Activated CD8-positive, alpha-beta T cell treated with anti-CD3 and anti-CD28 coated beads, Interleukin-2, amount 10 ng/mL, durations not matched to agents 7 days and 5 days (primary cell): ENCODE results near the gene TSHZ3. TPM values are rescaled to one million over a fixed set of nuclear protein-coding genes. Genes with fewer than 3 reads are reported as not detected.

ENCODE experiments used
- ATAC-seq: fragments of 150-1000 bp; cut with Tn5 transposase; one replicate; pipeline ENCODE4 v1.10.0; 2021; ENCODE audit warnings: moderate library complexity
- CTCF ChIA-PET: fragments of 350-600 bp; sonication (Branson Sonifier 250); formaldehyde crosslinking; loops from one replicate; lab custom pipeline; 2021; ENCODE audit warnings: antibody characterized with exemption; lab: Charles Lee
- POLR2A ChIA-PET: fragments of 350-600 bp; sonication (Branson Sonifier 250); formaldehyde crosslinking; loops from one replicate; lab custom pipeline; 2021; ENCODE audit warnings: antibody characterized with exemption; lab: Charles Lee
- DNase-seq: peaks from one replicate; pipeline ENCODE4 v3.0.0-alpha.2; 2020
- H3K27ac Mint-ChIP-seq: one replicate; pipeline ENCODE4 v1.8.0; 2021; ENCODE audit warnings: mild to moderate bottlenecking, mixed read lengths
- H3K27me3 Mint-ChIP-seq: one replicate; pipeline ENCODE4 v1.8.0; 2021; ENCODE audit warnings: low read depth, mixed read lengths
- H3K36me3 Mint-ChIP-seq: one replicate; pipeline ENCODE4 v1.8.0; 2021; ENCODE audit warnings: low read depth, mixed read lengths
- H3K4me1 Mint-ChIP-seq: one replicate; pipeline ENCODE4 v1.8.0; 2021; ENCODE audit warnings: low read depth, mixed read lengths
- H3K4me3 Mint-ChIP-seq: one replicate; pipeline ENCODE4 v1.8.0; 2021; ENCODE audit warnings: mild to moderate bottlenecking, mixed read lengths
- H3K9me3 Mint-ChIP-seq: one replicate; pipeline ENCODE4 v1.8.0; 2022; ENCODE audit warnings: mixed read lengths; ENCODE audit not compliant: insufficient read depth
- total RNA-seq, 2 experiments: library from RNA; stranded (reverse); gene quantifications; one replicate each; pipeline ENCODE4 v1.2.3, GENCODE V29; 2021

TSHZ3 gene
- total RNA-seq, 2 experiments from 2014 or later = 0.57 to 0.82 TPM

DNA sequence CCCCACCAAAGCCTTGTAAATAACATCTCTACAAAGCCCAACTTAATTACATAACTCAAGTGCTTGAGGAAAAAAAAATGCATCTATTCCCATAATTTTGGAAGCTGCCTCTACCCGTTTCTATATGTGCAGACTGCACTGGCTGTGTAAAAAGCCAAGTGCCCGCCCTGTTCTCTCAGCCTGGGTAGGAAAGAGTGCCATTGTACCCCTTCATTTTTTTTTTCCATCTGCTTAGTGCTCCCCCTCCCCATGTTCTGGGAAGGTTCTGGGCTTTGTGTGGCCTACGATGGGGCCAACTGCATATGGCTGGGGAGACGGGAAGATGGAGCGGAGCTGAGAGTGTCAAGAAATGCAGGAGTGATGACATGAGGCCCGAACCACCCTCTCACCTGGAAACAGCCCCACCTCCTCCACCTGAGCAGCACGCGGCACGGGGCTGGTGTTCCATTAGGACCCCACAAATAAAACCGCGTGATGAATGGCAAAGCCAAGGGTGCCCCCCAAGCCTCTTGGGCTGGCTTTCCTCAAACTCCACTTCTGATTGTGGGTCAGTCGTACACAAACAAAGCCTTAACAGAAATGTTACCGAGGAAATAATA is 42.1 kb downstream of the TSHZ3 start:
- no peak for ATAC-seq
- POLR2A ChIA-PET = no interaction called here
- H3K4me3 Mint-ChIP-seq = no peak overlapping the region
- H3K9me3 Mint-ChIP-seq = no peaks in the 10 kb centered on the region
- H3K27ac Mint-ChIP-seq = no peak overlapping the region
- no peaks in the 10 kb centered on the region for H3K4me1 Mint-ChIP-seq
- DNase-seq = no peak
- CTCF ChIA-PET = no interaction called here
- H3K36me3 Mint-ChIP-seq = no peaks in the 10 kb centered on the region
- H3K27me3 Mint-ChIP-seq = peaks cover 3% of the 10 kb centered on the region

DNA sequence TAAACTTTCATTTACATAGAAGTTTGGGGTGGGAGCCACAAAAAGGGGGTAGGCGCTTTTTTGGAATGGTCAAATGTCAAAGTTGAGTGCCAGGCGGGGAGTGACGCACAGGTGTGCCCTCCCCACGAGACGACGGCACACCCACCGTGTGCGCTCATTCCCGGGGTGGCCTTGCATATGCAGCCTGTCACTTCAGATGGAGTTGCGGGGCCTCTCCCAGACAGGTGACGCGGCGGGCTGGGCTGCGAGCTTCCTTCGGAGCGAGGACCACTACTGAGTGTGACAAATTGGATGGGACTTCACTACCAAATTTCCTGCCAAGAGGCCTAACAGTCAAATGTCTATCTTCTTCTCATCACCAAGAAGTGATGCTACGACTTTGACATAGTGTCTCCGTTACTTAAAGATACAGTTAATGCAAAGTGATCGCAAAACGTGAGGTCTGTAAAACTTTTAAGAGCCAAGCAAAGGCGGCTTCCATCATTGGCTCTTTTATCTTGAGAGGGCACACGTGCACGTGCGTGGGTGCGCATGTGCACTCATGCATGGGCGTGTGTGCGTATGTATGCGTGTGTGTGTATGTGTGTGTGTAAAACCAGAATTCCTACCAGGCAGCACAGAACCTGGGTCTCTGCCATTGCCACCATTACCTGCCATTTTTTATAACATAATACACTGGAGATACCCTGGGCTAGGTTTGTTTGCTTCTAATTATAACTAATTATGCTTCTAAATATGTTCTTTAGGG is 43.1 kb downstream of the TSHZ3 start:
- DNase-seq = no peak
- H3K4me1 Mint-ChIP-seq = no peaks in the 10 kb centered on the region
- H3K36me3 Mint-ChIP-seq = no peaks in the 10 kb centered on the region
- ChIA-PET POLR2A (no interaction called here), CTCF (no interaction called here)
- no peaks in the 10 kb centered on the region for H3K9me3 Mint-ChIP-seq
- no peak overlapping the region for H3K27ac Mint-ChIP-seq
- ATAC-seq = no peak
- peaks cover 3% of the 10 kb centered on the region for H3K27me3 Mint-ChIP-seq
- no peak overlapping the region for H3K4me3 Mint-ChIP-seq

DNA sequence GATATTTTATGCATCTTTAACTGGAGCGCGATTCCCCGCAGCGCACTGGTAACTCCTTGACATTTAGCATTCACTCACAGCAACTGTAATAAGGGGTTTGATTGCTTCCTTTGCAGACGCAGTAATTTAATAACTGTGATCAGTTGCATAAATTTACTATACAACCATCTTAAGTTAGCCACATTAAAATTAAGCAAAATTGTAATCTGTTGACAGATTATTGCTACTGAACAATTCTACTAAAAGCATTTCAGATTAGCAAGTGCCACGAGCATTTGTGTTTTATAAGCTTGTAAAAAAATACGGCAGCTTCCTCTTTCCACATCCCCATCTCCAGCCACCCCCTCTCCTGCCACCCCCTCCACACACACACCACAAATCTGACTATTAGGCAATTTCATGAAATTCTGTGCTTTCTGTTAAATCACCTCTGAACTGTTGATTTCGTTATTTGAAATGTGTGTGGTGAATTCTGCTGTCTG is 44.4 kb downstream of the TSHZ3 start:
- H3K4me1 Mint-ChIP-seq = no peaks in the 10 kb centered on the region
- peaks cover 3% of the 10 kb centered on the region for H3K27me3 Mint-ChIP-seq
- ChIA-PET CTCF (no interaction called here), POLR2A (no interaction called here)
- no peak overlapping the region for H3K27ac Mint-ChIP-seq
- no peaks in the 10 kb centered on the region for H3K36me3 Mint-ChIP-seq
- ATAC-seq (no peak), DNase-seq (no peak)
- H3K9me3 Mint-ChIP-seq = no peaks in the 10 kb centered on the region
- no peak overlapping the region for H3K4me3 Mint-ChIP-seq

DNA sequence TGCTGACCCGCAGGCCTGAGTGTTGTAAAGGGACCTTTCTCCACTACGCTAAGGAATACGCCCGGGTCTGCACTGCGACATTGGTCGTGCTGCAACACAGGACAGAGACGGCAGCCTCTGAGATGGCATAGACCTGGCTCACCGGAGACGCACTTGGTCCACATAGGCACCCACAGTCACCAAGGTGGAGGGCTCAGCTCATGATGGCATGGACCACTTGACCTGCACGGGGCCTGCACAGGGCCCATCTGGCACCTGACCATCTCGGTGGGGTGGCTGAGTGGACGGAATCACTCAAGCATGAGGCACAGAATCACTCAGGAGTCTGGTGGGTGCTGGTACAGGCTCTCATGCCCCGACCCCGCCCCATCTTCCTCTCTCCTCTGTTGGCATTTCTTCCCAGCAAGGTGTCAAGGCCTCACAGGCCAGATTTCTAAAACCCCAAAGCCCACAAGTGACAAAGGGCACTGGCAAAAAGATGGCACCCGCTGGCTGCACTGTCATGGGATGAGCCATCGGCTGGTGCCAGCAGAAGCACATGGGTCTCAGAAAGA is 45.9 kb downstream of the TSHZ3 start:
- Mint-ChIP-seq H3K9me3 (no peaks in the 10 kb centered on the region), H3K4me1 (no peaks in the 10 kb centered on the region), H3K27me3 (peaks cover 3% of the 10 kb centered on the region), H3K4me3 (no peak overlapping the region), H3K27ac (no peak overlapping the region), H3K36me3 (no peaks in the 10 kb centered on the region)
- POLR2A ChIA-PET = interaction anchor here (0.6 kb wide), 1 partner anchor 103 kb away, joined by 4 read pairs; no protein-coding TSS in a partner anchor
- no peak for DNase-seq
- ATAC-seq = no peak
- CTCF ChIA-PET = no interaction called here

GRCh38 chr19:31301306-31301980 is 47.8 kb downstream of the TSHZ3 start:
- Mint-ChIP-seq H3K4me3 (no peak overlapping the region), H3K9me3 (no peaks in the 10 kb centered on the region), H3K36me3 (no peaks in the 10 kb centered on the region), H3K27me3 (peaks cover 3% of the 10 kb centered on the region), H3K27ac (no peak overlapping the region), H3K4me1 (no peaks in the 10 kb centered on the region)
- CTCF ChIA-PET = no interaction called here
- DNase-seq (no peak), ATAC-seq (no peak)
- POLR2A ChIA-PET = no interaction called here

DNA sequence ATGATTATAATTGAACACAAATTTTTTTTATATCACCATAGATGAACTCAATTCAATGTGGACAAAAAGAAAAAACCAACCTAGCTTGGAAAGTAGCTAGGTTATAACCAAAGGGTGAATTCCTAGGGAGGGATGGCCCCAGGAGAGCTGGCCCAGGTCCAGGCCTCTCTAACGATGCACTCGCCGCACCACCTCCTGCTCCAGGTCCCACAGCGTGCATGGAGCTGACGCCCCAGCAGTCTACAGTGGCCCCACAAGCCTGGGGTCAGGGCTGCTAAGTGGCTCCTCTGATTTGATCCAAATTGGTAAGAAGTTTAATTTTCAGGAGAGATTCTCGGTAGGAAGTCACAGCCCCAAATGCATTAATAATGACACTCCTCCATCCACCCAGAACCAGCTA is 48.8 kb downstream of the TSHZ3 start:
- Mint-ChIP-seq H3K4me3 (no peak overlapping the region), H3K4me1 (no peaks in the 10 kb centered on the region), H3K27me3 (peaks cover 3% of the 10 kb centered on the region), H3K36me3 (no peaks in the 10 kb centered on the region), H3K27ac (no peak overlapping the region), H3K9me3 (no peaks in the 10 kb centered on the region)
- ChIA-PET CTCF (interaction anchor here (0.7 kb wide), 1 partner anchor 54 kb away, joined by 3 read pairs; no protein-coding TSS in a partner anchor), POLR2A (no interaction called here)
- DNase-seq (no peak), ATAC-seq (no peak)

- Mint-ChIP-seq H3K27ac (no peak overlapping the region), H3K27me3 (no peaks in the 10 kb centered on the region), H3K9me3 (no peaks in the 10 kb centered on the region), H3K36me3 (no peaks in the 10 kb centered on the region), H3K4me1 (no peaks in the 10 kb centered on the region), H3K4me3 (no peak overlapping the region)
- POLR2A ChIA-PET = no interaction called here
- no peak for ATAC-seq
- DNase-seq = no peak
- CTCF ChIA-PET = no interaction called here
These were observed 49.6 kb downstream of the TSHZ3 start for GRCh38 chr19:31299665-31300064.

DNA sequence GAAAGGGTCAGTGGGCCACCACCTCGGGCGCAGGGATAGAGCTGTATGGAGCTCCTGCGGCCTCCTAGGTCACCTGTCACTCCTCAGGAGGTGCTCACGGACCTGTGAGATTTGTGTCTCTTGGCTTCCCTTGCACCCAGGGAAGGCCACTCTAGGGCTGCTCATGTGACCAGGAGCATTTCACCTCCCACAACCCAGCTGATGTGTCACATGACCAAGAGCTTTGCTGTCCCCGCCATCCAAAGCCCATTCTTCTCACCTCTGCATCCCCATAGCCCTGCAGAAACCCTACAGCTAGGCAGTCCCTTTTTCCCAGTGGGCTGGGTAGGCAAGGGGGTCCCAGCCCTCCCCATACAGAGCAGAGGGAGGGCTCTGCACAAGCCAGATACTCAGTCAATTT is 51.2 kb downstream of the TSHZ3 start:
- CTCF ChIA-PET = no interaction called here
- H3K4me3 Mint-ChIP-seq = no peak overlapping the region
- POLR2A ChIA-PET = no interaction called here
- H3K27me3 Mint-ChIP-seq = no peaks in the 10 kb centered on the region
- no peak for DNase-seq
- no peaks in the 10 kb centered on the region for H3K9me3 Mint-ChIP-seq
- H3K27ac Mint-ChIP-seq = no peak overlapping the region
- ATAC-seq = no peak
- no peaks in the 10 kb centered on the region for H3K4me1 Mint-ChIP-seq
- H3K36me3 Mint-ChIP-seq = no peaks in the 10 kb centered on the region

DNA sequence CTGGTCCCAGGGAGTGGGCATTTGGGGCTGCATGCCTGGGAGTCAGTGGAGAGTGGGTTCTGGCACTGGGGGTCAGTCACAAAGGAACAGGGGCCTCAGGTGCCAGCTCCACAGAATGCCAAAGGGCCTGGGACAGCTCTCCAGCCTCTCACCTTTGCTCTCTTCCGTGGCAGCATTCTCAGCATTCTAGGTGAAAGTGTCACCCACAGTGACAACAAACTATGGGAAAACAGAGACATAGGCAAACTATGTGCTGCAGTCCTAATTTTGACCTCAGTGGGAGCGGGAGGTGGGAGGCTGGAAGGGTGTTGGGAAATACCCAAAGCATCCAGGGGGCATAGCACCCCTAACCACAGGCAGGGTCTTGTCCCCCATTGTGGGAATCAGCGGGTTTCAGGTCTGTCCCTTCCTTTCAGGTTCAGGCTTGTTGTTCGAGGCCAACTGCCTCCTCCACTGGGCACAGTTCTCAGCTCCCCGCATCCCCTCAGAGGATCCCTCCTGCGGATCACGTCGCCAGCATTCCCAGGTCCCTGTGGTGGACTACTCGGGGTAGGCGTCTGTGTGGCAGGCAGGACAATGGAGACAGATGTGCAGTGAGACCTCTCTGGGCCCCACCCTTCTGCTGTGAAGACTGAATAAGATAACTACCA is 52.4 kb downstream of the TSHZ3 start:
- ChIA-PET POLR2A (no interaction called here), CTCF (no interaction called here)
- no peak for ATAC-seq
- Mint-ChIP-seq H3K4me1 (no peaks in the 10 kb centered on the region), H3K27me3 (no peaks in the 10 kb centered on the region), H3K9me3 (no peaks in the 10 kb centered on the region), H3K4me3 (no peak overlapping the region), H3K36me3 (no peaks in the 10 kb centered on the region), H3K27ac (no peak overlapping the region)
- no peak for DNase-seq

DNA sequence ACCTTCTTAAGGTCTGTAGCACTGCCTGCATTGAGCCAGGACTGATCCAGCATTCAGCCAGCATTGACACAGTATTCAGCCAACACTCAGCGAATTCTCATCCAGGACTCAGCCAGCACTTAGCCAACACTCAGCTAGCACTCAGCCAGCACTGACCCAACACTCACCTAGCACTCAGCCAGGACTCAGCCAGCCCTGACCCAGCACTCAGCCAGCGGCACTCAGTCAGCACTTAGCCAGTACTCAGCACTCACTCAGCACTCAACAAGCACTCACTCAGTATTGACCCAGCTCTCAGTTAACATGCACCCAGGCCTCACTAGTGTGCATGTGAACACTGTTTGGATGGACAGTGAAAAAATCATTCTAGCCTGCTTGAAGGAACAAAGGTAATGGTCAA is 55.0 kb downstream of the TSHZ3 start:
- H3K4me1 Mint-ChIP-seq = no peaks in the 10 kb centered on the region
- ATAC-seq (no peak), DNase-seq (no peak)
- ChIA-PET CTCF (no interaction called here), POLR2A (no interaction called here)
- no peaks in the 10 kb centered on the region for H3K36me3 Mint-ChIP-seq
- H3K27ac Mint-ChIP-seq = no peak overlapping the region
- H3K4me3 Mint-ChIP-seq = no peak overlapping the region
- H3K9me3 Mint-ChIP-seq = no peaks in the 10 kb centered on the region
- no peaks in the 10 kb centered on the region for H3K27me3 Mint-ChIP-seq

GRCh38 chr19:31292639-31293185 is 56.5 kb downstream of the TSHZ3 start:
- no peaks in the 10 kb centered on the region for H3K27me3 Mint-ChIP-seq
- no peak overlapping the region for H3K4me3 Mint-ChIP-seq
- POLR2A ChIA-PET = no interaction called here
- H3K36me3 Mint-ChIP-seq = no peaks in the 10 kb centered on the region
- no peak overlapping the region for H3K27ac Mint-ChIP-seq
- H3K9me3 Mint-ChIP-seq = no peaks in the 10 kb centered on the region
- DNase-seq (no peak), ATAC-seq (no peak)
- H3K4me1 Mint-ChIP-seq = no peaks in the 10 kb centered on the region
- CTCF ChIA-PET = no interaction called here
